Measurements from ENCODE around the gene DGKE. TPM values are rescaled to one million over a fixed set of nuclear protein-coding genes. Genes with fewer than 3 reads are reported as not detected.

Gene DGKE
- 3.1 TPM for total RNA-seq

DNA sequence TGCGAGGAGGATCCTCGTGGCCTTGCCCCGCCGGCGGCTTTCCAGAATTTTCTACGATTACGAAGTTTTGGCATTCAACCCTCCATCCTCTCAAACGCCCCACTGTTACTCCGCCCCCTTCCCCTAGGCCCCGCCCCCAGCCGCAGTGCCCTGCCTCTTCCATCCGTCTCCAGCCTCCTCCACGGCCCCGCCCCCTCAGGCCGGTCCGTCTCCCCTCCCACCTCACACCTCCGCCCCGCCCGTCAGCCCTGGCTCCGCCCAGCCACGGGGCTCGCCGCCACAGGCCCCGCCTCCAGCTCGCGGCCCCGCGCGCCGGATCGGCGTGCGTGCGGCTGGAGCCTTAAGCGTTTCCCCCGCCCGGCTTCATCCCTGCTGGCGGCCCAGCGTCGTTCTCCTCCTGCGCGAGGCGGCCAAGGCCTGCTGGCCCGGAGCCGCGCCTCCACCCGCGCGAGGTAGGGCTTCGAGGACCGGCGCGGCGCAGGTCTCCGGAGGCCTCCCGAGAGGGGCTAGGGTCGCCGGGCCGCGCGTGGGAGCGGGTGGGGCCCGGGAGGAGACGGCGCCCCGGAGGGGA is at the start of gene DGKE, which contains the start of gene C17orf67:
Gene DGKE, plus strand, starts transcription at position 343 of the 571 bp plus-strand sequence. CDS start 645 bp downstream, outside the sequence.
Gene C17orf67, minus strand, starts transcription at position 112 of the 571 bp plus-strand sequence. CDS start 18,110 bp downstream, outside the sequence.
- ATAC-seq: peak; percentile 99

DNA sequence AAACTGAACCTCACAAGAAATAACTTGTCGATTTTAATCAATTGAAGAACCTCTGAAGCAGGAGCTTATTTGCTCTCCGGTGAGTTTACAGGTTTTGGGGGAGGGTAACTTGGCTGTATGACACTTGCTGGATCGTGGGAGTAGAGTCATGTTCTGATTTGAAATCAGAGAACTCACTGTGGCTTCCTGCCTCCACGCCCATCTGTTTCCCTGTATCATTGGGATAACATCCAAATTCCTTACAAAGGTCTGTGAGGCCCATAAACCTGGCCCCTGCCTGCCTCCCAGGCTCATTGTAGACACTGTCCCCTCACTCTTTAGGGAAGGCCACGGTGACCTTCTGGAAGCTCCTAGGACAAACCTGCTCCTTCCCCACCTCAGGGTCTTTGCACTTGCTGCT is 48.5 kb upstream of the DGKE start:
- ATAC-seq: peak; percentile 19

DNA sequence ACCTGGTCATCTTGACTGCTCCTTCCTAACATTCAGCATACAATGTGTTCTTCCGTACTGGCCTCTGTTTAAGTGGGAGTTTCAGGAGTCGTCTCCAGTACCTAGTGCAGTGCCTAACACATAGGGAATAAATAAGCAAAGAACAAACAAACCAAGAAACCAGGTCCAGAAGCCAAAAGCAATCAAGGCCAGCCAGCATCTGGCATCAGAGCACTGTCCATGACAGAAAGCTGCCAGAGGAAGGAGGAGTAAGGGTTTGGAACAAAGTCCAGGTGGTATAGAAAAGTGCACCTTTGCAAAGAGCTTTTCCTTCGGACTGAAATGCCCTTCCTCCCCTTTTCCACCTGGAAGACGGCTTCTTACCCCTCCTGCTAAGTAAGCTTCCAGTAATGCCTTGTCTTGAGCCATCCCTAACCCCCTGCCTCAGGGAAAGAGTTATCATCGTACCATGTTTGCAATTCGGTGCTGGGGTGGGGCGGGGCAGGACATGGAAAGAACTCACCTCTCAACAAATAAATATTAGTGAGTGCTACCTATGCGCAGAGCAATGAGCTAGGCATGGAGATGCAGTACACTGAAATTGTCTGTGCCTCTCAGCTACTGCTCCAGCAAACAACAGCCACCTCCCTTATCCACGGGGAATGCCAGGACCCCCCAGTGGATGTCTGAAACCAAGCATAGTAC is 47.8 kb upstream of the DGKE start:
- peak; percentile 12 for ATAC-seq

DNA sequence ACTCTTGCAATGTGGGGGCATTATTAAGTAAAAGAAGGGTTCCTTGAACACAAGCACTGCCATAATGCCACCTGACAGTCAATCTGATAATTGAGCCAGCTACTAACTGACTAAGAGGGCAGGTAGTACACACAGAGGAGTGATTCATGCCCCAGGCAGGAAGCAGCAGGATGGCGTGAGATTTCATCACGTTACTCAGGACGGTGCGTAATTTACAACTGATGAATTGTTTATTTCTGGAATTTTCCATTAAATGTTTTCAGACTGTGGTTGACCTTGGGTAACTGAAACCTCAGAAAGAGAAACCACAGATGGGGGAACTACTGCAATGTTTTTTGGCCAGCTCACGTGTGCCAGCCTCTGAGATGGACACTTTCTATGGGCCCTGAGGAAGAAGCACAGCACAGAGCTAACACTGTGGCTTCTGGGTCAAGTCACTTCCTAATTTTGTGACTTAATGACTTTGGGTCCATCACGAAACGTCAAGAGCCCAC is 46.9 kb upstream of the DGKE start:
- ATAC-seq: peak; percentile 97

DNA sequence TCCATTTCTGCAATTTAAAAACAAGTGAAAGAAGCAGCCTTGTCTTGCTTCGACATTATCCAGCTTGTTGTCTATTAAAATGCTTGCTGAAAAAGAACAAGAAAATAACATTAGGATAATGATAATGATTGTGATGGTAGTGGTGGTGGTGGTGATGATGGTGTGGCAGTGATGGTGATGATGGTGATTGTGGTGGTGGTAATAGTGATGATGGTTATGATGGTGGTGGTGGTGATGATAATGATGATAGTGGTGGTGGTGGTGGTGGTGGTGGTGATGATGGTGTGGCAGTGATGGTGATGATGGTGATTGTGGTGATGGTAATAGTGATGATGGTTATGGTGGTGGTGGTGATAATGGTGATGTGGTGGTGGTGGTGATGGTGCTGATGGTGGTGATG is 41.7 kb upstream of the DGKE start:
- ATAC-seq: no peak

DNA sequence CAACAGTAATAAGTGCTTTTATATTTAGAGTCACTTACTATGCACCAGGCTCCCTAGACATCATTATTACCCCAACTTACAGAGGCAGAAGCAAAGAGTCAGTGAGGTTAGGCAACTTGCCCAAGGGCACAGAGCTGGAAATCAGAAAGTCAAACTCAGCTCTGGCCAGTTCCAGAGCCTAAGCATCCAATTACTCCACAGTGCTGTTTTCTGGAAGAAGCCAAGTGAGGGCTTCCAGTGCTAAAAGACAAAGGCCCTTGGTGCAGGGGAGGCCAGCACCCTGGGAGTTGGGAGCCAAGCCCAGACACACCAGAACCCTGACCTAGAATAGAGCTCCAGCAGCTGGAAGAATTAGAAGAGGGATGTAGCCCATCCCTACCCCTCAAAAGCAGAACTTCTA is 40.4 kb upstream of the DGKE start:
- ATAC-seq: no peak

DNA sequence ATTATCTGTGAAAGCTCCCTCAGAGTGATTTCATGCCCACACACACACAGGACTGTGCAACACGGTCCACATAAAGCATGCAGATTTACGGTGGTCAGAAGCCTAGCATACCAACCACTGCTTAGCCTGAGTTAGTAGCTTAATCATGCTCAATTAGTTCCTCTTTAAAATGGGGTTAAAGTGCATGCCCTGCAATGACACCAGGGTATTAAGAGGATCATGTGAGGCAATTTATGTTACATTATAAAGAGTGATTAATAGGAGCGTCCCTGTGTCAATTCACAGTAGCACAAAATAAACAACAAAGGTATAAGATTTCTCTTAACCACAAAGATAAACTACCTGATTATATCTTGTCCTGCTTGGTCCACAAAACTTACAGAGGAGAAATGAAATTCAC is 40.0 kb upstream of the DGKE start:
- peak; percentile 12 for ATAC-seq

DNA sequence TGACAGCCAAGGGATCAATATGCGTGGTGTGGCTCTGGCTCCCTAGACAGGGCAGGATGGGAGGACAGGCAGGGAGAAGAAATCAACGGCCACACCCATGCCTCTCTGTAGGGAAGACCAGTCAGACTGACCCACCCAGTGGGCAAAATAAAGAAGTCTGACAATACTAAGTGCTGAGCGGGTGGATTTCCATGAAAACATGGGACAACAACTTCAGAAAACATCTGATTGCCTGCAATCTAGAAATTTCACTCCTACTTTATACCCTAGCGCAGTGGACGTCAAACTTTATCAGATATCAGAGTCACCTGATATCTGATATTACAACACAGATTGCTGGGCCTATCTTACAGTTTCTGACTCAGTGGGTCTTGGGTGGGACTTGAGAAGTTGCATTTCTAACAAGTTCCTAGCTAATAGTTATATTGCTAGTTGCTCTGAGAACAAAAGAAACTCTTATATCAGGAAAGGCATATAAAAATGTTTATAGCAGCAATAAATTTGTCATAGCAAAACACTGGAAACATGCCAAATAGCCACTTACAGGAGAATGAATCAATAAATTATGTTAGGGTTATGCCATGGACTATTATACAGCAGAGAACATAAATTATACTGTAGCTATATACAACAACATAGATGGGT is 38.6 kb upstream of the DGKE start:
- ATAC-seq: no peak

DNA sequence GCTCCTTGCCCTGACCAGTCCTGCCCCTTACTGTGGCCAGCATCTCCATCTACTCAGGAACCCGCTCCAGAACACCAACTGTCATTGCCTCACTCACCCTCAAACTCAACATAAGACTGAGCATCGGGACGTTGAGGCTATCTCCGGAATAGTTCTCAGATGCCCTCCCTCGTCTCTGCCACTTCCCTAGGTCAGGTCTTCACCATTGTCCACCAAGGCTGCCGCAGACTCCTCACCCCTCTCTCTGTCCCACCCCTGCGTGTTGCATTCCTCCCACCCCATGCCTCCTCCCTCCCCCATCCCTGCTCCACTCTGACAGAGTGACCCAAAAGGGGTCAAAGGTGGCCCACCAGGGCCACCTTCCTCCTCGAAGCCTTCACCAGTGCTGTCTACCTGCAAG is 37.4 kb upstream of the DGKE start:
- no peak for ATAC-seq

DNA sequence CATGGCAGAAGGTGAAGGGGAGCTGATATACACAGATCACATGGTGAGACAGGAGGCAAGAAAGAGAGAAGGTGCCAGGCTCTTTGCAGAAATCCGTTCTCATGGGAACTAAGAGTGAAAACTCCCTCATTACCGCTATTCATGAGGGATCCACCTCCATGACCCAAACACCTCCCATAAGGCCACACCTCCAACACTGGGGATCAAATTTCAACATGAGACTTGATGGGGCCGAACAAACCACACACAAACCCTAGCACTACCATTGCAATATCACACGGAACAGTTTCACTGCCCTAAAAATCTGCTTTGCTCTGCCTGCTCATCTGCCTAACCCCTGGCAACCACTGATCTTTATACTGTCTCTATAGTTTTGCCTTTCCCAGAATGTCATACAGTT is 35.0 kb upstream of the DGKE start:
- ATAC-seq: peak; percentile 17

DNA sequence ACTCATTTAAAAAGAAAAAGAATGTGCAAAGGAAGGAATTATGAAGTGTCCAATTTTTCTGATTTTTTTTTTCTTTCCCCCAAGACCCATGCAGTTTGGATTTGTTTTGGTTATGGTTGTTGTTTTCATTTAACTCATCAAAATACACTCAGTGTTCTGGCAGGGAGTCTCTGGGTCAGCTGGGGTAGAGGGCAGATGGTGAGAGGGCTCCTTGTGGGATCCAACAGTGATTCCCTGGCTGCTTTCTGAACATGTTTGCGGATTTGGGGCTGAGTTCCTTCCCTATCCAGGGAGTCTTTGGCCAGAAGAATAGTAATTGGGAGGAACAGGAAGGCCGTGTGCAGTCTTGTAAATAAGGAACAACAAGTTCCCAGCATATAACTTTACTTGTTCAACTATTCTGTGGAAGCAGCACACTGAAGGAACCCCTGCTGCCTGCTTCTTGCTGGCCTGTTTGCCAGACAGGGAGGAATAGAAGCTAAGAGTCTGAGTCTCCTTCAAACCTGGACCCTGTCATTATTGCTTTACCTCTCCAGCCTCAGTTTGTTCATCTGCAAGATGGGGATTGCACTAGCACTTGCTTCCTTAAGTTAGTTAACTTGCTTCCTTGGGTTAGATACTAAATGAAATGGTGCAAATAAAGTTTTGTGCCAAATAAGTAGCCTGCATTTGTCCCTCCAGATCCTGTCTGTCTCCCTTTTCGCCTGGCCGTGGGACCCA is 32.3 kb upstream of the DGKE start:
- ATAC-seq: no peak

DNA sequence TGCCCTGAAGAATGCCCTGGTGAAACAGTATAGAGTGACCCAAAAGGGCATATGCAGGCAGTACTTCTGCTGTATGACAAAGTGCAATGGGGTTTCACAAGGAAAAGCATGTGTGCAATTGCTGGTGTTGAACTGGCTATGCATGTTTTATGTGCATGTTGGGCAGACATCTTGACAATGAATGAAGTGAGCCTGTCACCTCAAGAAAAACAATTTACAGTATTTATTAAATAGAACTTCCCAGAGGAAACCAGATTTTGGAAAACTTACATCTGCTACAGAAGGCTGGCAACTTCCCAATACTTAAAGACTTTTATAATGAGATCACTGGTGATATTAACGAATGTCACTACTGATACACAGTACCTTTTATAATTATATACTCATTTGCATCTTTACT is 30.9 kb upstream of the DGKE start:
- ATAC-seq: no peak

DNA sequence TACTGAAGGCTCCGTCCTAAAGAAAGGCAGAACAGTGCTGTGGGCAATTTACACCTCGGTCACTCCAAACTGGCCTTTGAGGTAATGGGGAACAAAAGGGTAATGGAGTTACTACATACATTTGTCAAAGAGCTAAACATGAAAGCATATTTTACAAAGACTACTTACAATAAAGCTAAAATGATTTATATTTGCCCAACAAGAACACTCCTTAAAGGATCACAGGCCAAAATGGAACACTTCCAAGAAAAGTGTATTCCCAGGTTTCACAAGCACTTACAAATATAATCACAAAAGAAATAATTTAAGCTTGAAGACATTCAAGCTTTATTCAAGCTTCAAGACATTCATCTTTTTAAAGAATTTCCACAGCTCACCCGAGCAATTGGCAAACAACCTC is 29.5 kb upstream of the DGKE start:
- no peak for ATAC-seq

DNA sequence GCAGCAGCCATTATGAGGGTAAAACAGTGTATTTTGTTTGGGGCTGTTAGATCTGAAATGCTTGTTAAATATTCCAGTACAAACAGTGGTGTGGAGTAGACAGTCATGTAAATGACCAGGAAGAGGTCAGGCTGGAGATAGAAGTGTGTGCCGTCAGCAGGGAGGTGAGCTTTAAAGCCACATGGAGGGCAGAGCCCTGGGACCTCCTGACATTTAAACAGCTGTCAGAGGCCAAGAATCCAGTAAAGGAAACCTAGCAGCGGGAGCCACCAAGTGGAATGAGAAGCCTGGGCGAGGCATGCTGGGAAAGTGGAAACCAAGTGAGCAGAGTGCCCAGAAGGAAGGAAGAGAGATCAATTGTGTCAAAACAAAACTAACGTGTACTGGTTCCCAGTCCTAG is 27.0 kb upstream of the DGKE start:
- no peak for ATAC-seq

DNA sequence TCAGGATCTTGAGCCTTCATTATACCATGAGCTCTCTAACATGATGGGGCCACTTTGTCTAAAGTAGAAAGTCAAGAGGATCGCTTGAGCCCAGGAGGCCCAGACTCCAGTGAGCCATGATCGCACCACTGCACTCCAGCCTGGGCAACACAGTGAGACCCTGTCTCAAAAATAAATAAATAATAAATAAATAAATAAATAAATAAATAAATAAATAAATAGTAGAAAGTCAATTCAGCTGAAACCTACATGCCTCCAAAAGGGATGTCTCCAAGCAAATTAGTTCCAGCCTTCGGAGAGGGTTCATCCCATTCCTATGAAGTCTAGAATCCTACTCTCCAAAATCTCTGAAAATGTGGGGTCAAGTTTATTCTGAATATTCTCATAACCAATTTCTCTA is 26.2 kb upstream of the DGKE start:
- no peak for ATAC-seq

DNA sequence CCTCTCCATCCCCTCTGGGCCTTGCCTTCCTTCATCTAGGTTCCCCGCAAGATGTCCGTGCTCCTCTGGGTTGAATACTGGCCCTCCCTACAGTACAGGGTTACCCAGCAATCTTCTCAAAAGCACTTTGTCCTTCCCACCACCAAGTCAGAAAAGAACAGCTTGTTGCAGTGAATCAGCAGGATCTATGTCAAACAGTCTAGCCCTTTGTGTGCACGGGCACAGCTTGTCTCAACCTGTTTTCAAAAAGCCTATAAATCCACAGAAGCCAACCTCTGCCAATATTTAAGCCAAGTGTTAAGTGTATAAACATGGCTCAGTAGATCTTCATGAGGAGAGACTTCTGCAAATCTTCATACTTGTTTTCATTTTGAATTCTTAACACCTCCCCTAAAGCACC is 25.4 kb upstream of the DGKE start:
- peak; percentile 88 for ATAC-seq

DNA sequence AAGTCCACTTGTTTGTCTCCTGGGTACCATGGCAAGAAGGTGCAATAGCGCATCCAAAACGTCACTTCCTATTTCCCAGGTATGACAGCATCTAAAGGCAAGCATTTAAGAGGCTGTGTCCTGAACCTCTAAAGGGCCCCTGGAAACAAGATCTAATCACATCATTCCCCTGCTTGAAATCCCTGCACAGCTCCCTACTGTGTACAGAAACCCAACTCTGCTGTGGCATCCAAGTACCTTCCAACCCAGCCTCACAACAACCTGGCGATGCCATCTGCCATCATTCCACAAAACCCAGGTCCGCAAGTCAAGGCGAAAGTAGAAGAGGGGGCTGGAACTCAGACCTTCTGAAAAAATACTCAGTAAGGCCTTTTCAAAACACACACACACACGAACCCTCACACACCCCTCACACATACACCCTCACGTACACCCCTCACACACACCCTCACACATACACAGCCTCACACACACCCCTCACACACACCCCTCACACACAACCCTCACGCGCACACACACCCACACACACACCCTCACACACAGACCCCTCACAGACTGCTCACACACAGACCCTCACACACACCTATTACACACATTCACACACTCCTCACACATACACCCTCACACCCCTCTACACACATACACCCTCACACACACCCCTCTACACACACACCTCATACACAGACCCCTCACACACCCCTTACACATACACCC is 24.7 kb upstream of the DGKE start:
- ATAC-seq: peak; percentile 16

DNA sequence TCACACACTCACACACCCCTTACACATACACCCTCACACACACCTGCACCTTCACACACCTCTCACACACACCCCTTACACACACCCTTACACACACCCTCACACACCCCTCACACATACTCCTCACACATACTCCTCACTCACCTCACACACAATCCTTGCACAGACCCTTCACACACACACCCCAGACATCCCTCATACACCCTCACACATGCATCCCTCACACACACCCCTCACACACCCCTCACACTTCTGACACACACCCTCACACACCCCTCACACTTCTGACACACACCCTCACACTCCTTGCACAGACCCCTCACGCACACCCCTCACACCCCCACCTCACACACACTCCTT is 24.2 kb upstream of the DGKE start:
- peak; percentile 9 for ATAC-seq

DNA sequence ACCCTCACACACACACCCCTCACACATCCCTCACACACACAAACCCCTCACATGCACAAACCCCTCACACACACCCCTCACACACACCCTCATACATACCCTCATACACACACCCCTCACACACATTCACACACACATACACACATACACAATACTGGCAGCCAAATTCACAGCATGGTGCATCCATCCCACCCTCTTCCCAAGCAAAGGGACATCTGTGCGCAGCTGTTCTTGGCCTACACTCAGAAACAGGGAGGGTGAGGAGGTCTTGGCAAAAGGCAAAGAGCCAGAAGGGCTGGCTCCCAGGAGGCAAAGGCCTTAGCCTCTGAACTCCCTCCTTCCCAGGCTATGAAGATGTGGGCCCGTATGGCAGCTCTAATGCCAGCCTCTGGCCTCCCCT is 23.6 kb upstream of the DGKE start:
- ATAC-seq: no peak

DNA sequence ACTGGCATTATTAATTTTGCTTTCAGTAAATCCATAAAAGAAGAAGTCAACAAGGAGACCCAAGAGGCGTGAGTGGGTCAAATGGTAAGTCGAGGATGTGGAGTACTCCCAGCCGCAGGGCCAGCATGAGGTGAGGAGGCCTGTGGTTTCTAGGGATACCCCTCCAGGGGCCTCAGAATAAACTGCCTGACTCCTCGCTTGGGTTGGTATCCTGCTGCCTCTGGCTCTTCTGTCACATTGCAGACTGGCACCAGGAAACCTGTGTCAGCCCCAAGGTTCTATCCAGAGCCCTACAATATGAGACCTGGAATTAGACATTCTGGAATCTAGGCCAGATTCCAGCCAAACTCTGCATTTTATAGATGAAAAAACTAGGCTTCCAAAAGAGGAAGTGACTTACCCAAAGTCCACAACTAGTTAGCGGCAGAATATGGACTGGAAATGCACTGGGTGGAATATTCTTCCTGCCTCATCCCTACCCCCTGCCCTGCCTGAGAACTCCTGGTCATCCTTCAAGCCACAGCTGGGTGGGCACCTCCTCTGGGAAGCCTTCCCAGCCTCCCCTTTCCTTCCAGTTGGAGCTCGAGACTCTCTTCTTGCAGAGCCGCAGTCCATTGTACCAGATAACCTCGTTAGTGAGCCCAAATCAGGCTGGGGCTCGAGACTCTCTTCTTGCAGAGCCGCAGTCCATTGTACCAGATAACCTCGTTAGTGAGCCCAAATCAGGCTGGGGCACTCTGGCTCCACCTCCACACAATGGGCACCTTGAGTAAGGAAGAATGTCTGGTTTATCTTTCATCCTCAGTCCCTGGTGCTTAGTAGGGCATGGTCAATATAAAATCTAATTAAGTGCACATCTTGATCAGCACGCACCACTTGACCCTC is 22.8 kb upstream of the DGKE start:
- no peak for ATAC-seq

DNA sequence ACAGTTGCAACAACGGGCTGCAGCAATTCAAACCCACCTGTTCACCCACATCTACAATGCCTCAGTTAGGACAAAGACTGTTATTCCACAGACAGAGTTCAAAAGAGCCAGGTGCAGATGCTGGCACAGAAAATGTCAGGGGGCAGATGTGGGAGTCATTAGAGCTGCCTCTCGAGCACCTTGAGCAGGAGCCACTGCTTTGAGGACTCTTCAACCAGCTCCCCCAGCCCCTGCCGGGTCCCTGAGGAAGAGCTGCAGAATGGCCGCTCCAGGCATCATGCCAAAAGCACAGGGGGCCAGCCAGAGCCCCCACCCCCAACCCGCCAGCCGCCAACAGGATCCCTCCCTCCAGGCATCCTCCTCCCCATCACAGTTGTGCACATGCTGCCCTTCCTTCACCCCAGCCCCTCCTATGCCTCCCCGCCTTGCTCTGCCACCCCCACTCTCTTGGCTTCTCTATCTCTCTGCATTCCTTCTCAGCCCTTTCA is 21.0 kb upstream of the DGKE start:
- no peak for ATAC-seq

Data from esophagus mucosa (tissue), 1 donor.